ENCODE results near the gene S100Z. TPM values are rescaled to one million over a fixed set of nuclear protein-coding genes. Genes with fewer than 3 reads are reported as not detected.

Gene S100Z
- total RNA-seq, 1 experiment from 2014 or later = not detected

DNA sequence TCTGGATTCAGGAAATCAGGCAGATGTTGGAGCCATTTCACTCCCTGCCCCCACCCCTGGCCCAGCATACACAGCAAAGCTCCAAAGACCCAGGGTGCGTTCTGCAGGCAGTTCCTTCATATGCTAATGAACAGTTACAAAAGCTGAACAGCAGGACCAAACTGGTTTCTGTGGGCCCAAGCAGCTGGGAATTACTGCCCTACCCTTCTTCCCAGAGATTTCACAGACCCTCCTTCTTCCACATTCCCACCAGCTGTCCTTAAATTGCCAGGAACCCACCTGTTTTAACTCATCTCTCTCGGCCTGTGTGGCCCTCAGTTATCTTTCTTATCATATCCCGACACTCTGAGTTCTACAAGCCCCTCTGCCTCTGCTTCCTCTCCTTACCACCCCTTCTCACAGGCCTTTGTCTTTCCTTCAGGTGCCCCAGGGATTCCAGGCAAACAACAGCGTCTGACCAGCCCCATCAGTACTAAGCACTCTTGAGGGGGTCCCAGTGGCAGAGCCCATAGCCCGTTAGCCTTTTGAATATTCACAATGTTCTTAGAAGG is 41.6 kb upstream of the S100Z start (continued):
- TF ChIP-seq USF2 (CRISPR knock-in tag; IDR thresholded peaks at IDR 0.05) = no peak
- no peak for TF ChIP-seq TCF7 (CRISPR knock-in tag; IDR thresholded peaks at IDR 0.05; ENCODE audit: low read depth)
- no peak; the same call in 1 of the 2 replicates for TF ChIP-seq ERG (CRISPR knock-in tag; IDR thresholded peaks at IDR 0.05)
- TF ChIP-seq EMX1 (CRISPR knock-in tag; IDR thresholded peaks at IDR 0.05) = no peak
- TF ChIP-seq, protein P1, sequence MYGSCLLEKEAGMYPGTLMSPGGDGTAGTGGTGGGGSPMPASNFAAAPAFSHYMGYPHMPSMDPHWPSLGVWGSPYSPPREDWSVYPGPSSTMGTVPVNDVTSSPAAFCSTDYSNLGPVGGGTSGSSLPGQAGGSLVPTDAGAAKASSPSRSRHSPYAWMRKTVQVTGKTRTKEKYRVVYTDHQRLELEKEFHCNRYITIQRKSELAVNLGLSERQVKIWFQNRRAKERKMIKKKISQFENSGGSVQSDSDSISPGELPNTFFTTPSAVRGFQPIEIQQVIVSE (CRISPR knock-in tag; IDR thresholded peaks at IDR 0.05; ENCODE audit: borderline replicate concordance) = no peak
- TF ChIP-seq IRF2 (CRISPR knock-in tag; IDR thresholded peaks at IDR 0.05; ENCODE audit: borderline replicate concordance, low read depth) = no peak
- no peak for TF ChIP-seq MXD4 (CRISPR knock-in tag; IDR thresholded peaks at IDR 0.05; ENCODE audit: borderline replicate concordance)
- no peak for TF ChIP-seq PREB (CRISPR knock-in tag; IDR thresholded peaks at IDR 0.05; ENCODE audit: borderline replicate concordance)
- TF ChIP-seq FOXJ3 (CRISPR knock-in tag; IDR thresholded peaks at IDR 0.05; ENCODE audit: borderline replicate concordance) = no peak
- TF ChIP-seq ZNF317 (CRISPR knock-in tag; IDR thresholded peaks at IDR 0.05; ENCODE audit: borderline replicate concordance, low read depth) = no peak
- no peak for TF ChIP-seq ZNF121 (CRISPR knock-in tag; IDR thresholded peaks at IDR 0.05)
- no peak for TF ChIP-seq NR2C2 (CRISPR knock-in tag; IDR thresholded peaks at IDR 0.05)
- TF ChIP-seq JAZF1 (CRISPR knock-in tag; IDR thresholded peaks at IDR 0.05) = no peak
- no peak for TF ChIP-seq ATF1 (CRISPR knock-in tag; IDR thresholded peaks at IDR 0.05)
- TF ChIP-seq, protein P2, sequence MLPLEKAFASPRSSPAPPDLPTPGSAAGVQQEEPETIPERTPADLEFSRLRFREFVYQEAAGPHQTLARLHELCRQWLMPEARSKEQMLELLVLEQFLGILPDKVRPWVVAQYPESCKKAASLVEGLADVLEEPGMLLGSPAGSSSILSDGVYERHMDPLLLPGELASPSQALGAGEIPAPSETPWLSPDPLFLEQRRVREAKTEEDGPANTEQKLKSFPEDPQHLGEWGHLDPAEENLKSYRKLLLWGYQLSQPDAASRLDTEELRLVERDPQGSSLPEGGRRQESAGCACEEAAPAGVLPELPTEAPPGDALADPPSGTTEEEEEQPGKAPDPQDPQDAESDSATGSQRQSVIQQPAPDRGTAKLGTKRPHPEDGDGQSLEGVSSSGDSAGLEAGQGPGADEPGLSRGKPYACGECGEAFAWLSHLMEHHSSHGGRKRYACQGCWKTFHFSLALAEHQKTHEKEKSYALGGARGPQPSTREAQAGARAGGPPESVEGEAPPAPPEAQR (CRISPR knock-in tag; IDR thresholded peaks at IDR 0.05) = no peak
- no peak for TF ChIP-seq ZNF263 (CRISPR knock-in tag; IDR thresholded peaks at IDR 0.05; ENCODE audit: low read depth)

GRCh38 chr5:76809141-76809540 is 40.7 kb upstream of the S100Z start:
- H3K4me3 Mint-ChIP-seq = peak overlapping the region; percentile 33
- peaks cover 12% of the 10 kb centered on the region for H3K9me3 Mint-ChIP-seq
- peaks cover 21% of the 10 kb centered on the region for H3K36me3 Mint-ChIP-seq
- H3K27me3 Mint-ChIP-seq (ENCODE audit: low read depth) = peaks cover 8% of the 10 kb centered on the region; the same call in 1 of the 2 replicates
- ChIA-PET POLR2A (interaction anchor here (1.5 to 4.7 kb wide), 2 partner anchors 11 to 14 kb away, joined by 3 to 73 read pairs; partner anchors contain the start of gene F2RL1), CTCF (interaction anchor here (0.7 to 3.5 kb wide), 2 partner anchors 34 to 92 kb away, joined by 3 to 34 read pairs; no protein-coding TSS in a partner anchor)
- peaks cover 50% of the 10 kb centered on the region for H3K4me1 Mint-ChIP-seq
- ATAC-seq (no peak), DNase-seq (ENCODE audit: low spot score) (no peak)
- TF ChIP-seq AR (CRISPR knock-in tag; IDR thresholded peaks at IDR 0.05) (no peak), CREB1 (CRISPR knock-in tag; IDR thresholded peaks at IDR 0.05) (no peak)
- TF ChIP-seq, protein P3, sequence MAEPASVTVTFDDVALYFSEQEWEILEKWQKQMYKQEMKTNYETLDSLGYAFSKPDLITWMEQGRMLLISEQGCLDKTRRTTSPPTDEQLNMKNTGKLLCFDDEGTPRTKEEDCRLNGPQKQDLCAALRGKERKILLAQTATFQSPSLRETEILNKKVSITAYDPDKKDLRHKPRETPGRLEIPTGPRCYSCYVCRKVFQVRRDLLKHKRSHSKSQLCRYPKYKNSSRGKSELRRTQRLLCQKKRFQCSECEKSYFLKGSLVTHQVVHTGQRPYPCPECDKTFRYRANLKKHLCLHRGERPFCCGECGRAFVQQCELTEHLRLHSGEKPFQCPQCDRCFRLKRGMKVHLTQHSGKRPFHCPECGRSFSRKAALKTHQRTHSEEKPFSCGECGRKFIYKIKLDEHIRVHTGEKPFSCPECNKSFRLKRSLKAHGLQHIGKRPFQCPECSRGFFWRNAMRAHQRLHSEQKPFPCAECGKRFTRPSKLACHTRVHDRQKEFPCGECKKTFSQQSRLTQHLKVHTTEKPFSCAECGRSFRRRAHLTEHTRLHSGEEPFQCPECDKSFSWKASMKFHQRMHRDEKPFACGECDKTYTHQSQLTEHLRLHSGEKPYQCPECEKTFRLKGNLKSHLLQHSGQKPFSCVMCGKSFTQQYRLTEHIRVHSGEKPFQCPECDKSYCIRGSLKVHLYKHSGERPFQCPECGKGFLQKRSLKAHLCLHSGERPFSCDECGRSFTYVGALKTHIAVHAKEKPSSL (CRISPR knock-in tag; conservative IDR thresholded peaks at IDR 0.05) = no peak
- TF ChIP-seq, protein P4, sequence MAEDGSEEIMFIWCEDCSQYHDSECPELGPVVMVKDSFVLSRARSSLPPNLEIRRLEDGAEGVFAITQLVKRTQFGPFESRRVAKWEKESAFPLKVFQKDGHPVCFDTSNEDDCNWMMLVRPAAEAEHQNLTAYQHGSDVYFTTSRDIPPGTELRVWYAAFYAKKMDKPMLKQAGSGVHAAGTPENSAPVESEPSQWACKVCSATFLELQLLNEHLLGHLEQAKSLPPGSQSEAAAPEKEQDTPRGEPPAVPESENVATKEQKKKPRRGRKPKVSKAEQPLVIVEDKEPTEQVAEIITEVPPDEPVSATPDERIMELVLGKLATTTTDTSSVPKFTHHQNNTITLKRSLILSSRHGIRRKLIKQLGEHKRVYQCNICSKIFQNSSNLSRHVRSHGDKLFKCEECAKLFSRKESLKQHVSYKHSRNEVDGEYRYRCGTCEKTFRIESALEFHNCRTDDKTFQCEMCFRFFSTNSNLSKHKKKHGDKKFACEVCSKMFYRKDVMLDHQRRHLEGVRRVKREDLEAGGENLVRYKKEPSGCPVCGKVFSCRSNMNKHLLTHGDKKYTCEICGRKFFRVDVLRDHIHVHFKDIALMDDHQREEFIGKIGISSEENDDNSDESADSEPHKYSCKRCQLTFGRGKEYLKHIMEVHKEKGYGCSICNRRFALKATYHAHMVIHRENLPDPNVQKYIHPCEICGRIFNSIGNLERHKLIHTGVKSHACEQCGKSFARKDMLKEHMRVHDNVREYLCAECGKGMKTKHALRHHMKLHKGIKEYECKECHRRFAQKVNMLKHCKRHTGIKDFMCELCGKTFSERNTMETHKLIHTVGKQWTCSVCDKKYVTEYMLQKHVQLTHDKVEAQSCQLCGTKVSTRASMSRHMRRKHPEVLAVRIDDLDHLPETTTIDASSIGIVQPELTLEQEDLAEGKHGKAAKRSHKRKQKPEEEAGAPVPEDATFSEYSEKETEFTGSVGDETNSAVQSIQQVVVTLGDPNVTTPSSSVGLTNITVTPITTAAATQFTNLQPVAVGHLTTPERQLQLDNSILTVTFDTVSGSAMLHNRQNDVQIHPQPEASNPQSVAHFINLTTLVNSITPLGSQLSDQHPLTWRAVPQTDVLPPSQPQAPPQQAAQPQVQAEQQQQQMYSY (CRISPR knock-in tag; IDR thresholded peaks at IDR 0.05) = peak; percentile 96
- peak overlapping the region; percentile 99 for H3K27ac Mint-ChIP-seq
